Stomach smooth muscle (tissue), 2 donors: ENCODE measurements around the gene ASPG.

ENCODE experiments used
- H3K27ac ChIP-seq: one replicate; pipeline ENCODE4 v1.7.0; 2013; ENCODE audit warnings: mild to moderate bottlenecking, low read length, inconsistent platforms
- H3K27me3 ChIP-seq, 2 donors: one replicate each; pipeline ENCODE4 v1.7.0; 2013; ENCODE audit warnings: low read length in 2 of 2; ENCODE audit not compliant: insufficient read depth in 2 of 2, control insufficient read depth in 1 of 2
- H3K36me3 ChIP-seq, 2 donors: one replicate each; pipeline ENCODE4 v1.7.0; 2013; ENCODE audit warnings: low read length in 2 of 2; ENCODE audit not compliant: control insufficient read depth in 2 of 2, insufficient read depth in 2 of 2
- H3K4me1 ChIP-seq: one replicate; pipeline ENCODE4 v1.7.0; 2013; ENCODE audit warnings: low read length; ENCODE audit not compliant: control insufficient read depth, insufficient read depth
- H3K4me3 ChIP-seq, 2 donors: one replicate each; pipeline ENCODE4 v1.7.0; 2013; ENCODE audit warnings: low read length in 2 of 2
- H3K9ac ChIP-seq, 2 donors: one replicate each; pipeline ENCODE4 v1.7.0; 2013; ENCODE audit warnings: low read length in 2 of 2, mild to moderate bottlenecking in 1 of 2
- H3K9me3 ChIP-seq, 2 donors: one replicate each; pipeline ENCODE4 v1.7.0; 2013; ENCODE audit warnings: low read length in 2 of 2; ENCODE audit not compliant: control insufficient read depth in 2 of 2
- donor health status: healthy.
- donor health status: Pancreatic carcinoma.

Gene ASPG

DNA sequence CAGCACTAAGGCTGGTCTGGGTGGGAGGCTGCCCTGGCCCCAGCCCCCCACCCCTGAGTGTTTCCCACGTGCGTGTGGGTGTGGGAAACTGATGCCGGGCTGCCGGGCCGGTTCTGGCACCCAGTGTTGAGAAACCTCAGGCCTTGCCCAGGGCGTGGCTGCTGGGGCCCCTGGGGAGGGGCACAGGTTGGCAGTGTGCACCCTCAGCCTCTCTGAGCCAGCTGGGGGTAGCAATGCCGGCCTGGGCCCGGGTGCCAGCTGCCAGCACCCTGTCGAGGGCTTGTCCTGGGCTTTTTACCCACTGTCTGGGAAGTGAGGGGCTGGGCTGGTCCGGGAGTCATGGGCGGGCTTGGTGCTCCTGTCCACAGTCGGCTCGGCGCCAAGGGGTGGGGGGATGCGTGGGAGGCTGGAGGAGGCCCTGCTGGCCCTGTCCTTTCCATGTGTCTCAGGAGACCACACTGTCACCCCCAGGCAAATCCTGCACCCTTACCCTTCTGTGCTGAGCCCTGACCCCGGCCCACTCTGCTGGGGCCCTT, 15.7 kb downstream of the ASPG start:
- Histone ChIP-seq H3K4me3 (no peak overlapping the region), H3K9ac (no peak overlapping the region), H3K36me3 (no peaks in the 10 kb centered on the region), H3K4me1 (no peaks in the 10 kb centered on the region), H3K27me3 (no peaks in the 10 kb centered on the region), H3K9me3 (no peaks in the 10 kb centered on the region), H3K27ac (no peak overlapping the region)

DNA sequence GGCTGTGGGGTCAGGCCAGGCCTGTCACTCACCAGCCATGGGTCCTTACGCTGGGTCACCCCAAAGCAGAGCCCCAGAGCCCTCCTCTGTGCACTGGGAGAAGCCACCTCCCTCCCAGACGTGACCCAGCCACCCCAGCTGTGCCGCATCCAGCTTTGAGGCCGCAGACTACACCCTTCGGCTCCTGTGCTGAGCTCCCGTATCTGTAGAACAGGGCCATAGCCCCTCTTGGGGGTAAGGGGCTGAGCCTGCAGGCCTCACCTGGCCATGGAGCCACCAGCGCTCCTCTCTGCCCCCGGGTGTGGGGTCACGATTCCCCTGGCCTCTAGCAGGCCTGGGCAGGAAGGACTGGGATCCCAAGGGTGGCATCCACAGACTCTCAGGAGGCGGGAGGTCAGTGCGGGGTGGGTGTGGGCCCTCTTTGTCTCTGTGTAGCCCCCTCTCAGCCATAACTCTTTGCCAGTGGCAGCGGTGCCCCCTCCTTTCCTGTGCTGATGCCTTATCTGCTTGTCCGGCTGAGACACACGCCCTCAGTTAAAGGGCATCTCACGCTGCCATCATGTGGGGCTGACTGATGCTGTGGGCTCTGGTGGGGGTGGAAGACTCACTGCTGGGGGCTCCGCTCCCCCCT, 16.3 kb downstream of the ASPG start:
- no peaks in the 10 kb centered on the region for H3K4me1 ChIP-seq
- no peak overlapping the region for H3K27ac ChIP-seq
- H3K36me3 ChIP-seq, result no peaks in the 10 kb centered on the region
- no peaks in the 10 kb centered on the region for H3K27me3 ChIP-seq
- H3K9me3 ChIP-seq, result no peaks in the 10 kb centered on the region
- H3K9ac ChIP-seq, result no peak overlapping the region
- no peak overlapping the region for H3K4me3 ChIP-seq

DNA sequence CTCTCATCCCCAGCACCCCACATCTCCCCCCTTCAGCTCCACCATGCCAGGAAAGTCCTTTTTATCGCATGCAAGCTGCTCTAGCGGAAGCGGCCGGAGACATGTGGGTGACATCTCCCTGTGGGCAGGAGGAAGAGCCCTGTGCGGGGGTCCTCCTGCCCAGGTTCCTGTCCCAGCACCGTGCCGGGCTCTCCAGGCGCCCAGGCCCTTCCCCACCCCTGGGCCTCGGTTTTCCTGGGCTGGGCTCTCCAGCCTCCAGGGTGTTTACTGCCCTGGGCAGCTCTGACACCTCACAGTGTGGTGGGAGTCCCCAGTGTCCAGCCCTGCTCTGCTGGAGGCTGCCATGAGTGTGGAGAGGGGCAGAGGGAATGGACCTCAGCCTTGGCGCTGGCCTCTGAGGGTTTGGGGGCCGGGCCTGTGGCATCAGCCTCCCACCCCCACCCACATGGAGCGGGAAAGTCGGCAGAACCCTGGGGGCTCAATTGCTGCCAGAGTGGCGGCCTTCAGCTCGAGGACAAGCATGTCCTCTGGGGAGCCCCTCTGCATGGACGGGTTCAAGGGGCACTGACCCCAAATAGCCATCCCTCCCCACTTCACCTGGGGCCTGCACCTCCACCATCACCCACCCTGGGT, 16.9 kb downstream of the ASPG start:
- no peak overlapping the region for H3K27ac ChIP-seq
- H3K9ac ChIP-seq, result no peak overlapping the region
- H3K27me3 ChIP-seq, result no peaks in the 10 kb centered on the region
- no peaks in the 10 kb centered on the region for H3K4me1 ChIP-seq
- no peak overlapping the region for H3K4me3 ChIP-seq
- no peaks in the 10 kb centered on the region for H3K9me3 ChIP-seq
- H3K36me3 ChIP-seq, result no peaks in the 10 kb centered on the region

DNA sequence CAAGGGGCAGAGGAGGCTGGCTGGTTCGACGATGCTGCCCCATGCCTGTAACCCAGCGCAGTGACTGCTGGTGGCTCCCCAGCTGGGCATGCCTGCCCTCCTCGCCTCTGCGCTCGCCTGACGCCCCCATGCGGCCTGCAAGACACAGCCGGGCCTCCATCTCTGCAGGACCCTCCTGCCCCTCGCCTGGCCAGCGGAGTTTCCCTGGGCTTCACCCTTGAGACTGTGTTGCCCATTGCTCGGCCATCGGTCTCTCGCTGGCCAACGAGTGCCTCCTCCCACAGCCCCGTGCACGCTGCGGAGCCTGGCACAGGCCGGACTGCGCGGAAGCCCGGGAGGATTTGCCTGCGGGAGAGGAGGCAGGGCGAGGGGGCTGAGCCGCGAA, 17.6 kb downstream of the ASPG start:
- Histone ChIP-seq H3K9me3 (no peaks in the 10 kb centered on the region), H3K4me3 (no peak overlapping the region), H3K9ac (no peak overlapping the region), H3K27ac (no peak overlapping the region), H3K4me1 (no peaks in the 10 kb centered on the region), H3K27me3 (no peaks in the 10 kb centered on the region), H3K36me3 (no peaks in the 10 kb centered on the region)

DNA sequence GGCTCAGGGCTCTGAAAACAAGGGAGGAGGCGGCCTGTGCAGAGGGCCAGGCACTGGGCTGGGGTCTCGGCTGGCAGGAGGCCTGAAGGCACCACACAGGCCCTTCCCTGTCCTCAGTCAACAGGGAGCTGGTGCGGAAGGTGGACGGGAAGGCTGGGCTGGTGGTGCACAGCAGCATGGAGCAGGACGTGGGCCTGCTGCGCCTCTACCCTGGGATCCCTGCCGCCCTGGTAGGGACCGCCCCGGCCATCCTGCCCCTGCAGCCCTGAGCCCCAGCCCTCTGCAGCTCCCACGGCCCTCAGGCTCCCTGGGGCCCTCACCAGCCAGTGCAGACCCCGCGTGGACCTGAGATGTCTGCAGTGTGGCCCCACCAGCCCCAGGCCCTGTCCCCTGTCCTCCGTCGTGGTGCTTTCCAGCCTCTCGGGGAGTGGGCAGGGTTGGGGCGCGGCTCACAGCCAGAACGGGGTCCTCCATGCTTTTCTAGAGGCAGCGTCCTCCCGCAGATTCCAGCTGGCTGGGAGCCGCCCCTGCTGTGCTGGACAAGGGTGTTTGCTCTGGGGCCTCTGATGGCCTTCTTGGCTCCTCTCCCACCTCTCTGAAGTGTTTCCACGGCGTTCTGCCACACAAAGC, 18.1 kb downstream of the ASPG start:
- H3K9me3 ChIP-seq, result no peaks in the 10 kb centered on the region
- no peak overlapping the region for H3K9ac ChIP-seq
- no peak overlapping the region for H3K4me3 ChIP-seq
- no peaks in the 10 kb centered on the region for H3K27me3 ChIP-seq
- H3K36me3 ChIP-seq, result no peaks in the 10 kb centered on the region
- no peaks in the 10 kb centered on the region for H3K4me1 ChIP-seq
- H3K27ac ChIP-seq, result no peak overlapping the region

DNA sequence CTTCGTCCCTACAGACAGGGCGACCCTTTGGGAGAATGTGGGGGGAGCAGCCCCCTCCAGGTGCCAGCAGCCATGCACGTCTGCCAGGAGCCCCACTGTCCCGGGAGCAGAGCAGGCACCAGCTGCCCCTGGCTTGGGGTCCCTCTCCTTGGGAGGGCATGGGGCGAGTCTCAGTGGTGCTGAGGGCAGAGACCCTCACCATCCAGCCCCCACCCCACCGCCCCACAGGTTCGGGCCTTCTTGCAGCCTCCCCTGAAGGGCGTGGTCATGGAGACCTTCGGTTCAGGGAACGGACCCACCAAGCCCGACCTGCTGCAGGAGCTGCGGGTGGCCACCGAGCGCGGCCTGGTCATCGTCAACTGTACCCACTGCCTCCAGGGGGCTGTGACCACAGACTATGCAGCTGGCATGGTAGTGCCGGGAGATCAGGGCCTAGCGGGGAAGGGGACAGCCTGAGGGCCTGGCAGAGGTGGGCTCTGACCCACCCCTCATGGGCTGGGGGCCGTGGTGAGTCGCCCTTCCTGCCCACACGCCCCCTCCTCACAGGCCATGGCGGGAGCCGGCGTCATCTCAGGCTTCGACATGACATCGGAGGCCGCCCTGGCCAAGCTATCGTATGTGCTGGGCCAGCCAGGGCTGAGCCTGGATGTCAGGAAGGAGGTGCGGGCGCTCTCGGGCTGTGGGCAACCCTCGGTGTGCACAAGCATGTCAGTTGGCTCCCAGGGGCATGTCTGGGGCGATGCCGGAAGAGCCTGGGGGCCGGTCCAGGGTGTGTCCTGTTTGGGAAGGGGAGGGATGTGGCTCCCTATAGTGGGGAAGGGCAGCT, 18.8 kb downstream of the ASPG start:
- Histone ChIP-seq H3K4me1 (no peaks in the 10 kb centered on the region), H3K9ac (no peak overlapping the region), H3K27me3 (no peaks in the 10 kb centered on the region), H3K27ac (no peak overlapping the region), H3K9me3 (no peaks in the 10 kb centered on the region), H3K36me3 (no peaks in the 10 kb centered on the region), H3K4me3 (no peak overlapping the region)

DNA sequence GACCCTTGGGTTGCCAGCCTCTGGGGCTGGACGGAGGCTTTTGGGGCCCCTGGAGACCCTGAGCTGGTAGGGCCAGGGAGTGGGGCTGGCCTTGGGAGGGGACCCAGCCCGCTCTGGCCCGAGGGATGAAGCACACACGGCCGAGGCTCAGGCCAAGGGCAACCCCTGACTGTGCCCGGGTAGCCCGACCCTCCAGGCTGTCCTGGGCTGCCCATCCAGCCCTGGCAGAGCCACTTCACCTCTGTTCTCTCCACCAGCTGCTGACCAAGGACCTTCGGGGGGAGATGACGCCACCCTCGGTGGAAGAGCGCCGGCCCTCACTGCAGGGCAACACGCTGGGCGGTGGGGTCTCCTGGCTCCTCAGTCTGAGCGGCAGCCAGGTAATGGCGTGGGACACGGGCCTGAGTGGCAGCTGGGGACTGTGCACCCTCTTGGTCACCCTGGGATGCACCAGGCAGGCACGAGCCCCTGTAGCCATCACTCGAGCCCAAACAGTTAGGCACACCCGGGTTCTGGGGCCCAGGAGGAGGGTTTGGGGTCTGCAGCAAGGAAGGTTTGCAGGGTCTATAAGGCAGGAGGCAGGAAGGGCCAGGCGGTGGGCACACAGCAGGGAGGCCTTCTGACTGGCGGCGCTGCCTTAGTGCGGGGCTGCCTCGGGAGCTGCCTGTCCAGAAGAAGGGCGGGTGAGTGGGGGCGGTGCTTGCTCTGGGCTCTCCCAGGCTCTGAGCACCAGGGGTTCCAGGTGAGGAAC, 19.7 kb downstream of the ASPG start:
- Histone ChIP-seq H3K36me3 (no peaks in the 10 kb centered on the region), H3K27ac (no peak overlapping the region), H3K4me3 (no peak overlapping the region), H3K9me3 (no peaks in the 10 kb centered on the region), H3K4me1 (no peaks in the 10 kb centered on the region), H3K9ac (no peak overlapping the region), H3K27me3 (no peaks in the 10 kb centered on the region)

DNA sequence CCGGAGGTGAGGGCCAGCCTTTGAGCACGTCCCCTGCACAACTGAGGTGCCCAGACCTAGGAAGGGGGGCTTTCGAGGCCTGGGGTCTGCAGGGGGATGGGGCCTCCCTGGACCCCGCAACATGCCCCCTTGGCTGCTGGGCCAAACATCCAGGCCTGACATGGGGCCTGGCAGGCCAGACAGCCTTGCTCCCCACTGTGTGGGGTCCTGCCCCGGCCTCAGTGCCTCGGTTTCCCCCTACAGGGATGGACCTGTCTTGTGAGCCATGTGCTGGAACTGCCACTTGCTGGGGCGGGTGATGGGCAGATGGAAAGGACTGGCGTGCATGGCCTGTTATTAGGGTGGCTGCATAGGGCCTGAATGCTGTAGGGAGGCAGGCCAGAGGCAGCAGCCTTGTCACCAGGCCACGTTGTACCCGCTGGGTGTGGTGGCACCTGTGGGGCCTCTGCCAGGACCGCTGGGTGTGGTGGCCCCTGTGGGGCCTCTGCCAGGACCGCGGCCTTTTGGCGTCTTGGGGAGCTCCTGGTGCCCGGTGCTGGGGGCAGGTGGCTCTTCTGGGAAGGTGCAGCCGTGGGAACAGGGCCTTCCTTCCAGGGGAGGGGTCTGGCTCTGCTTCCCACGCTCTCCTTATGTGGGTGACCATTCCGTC, 20.4 kb downstream of the ASPG start:
- H3K27ac ChIP-seq, result no peak overlapping the region
- no peak overlapping the region for H3K4me3 ChIP-seq
- no peaks in the 10 kb centered on the region for H3K9me3 ChIP-seq
- H3K36me3 ChIP-seq, result no peaks in the 10 kb centered on the region
- H3K9ac ChIP-seq, result no peak overlapping the region
- H3K4me1 ChIP-seq, result no peaks in the 10 kb centered on the region
- no peaks in the 10 kb centered on the region for H3K27me3 ChIP-seq

DNA sequence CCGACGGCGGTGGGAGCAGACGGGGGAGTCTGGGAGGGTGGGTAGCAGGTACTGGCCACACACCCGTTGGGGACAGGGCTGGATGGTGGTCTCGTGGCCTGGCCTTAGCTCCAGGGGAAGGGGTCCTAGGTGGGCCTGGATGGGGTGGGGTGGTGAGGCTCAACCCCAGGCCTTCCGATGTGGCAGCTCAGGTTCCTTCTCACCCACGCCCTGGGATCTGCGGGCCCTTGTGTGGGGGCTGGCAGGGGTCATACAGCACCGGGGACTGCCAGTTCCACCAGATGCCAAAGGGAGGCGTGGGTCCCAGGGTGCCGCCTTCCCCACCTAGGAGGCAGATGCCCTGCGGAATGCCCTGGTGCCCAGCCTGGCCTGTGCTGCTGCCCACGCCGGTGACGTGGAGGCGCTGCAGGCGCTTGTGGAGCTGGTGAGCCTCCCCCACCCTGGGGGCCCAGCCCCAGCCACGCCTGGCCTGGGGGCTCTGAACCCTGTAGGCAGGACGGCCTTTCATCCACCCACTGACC, 21.0 kb downstream of the ASPG start:
- no peaks in the 10 kb centered on the region for H3K4me1 ChIP-seq
- no peak overlapping the region for H3K9ac ChIP-seq

More for the DNA sequence above, 21.0 kb downstream of the ASPG start:
- no peaks in the 10 kb centered on the region for H3K9me3 ChIP-seq
- H3K27ac ChIP-seq, result no peak overlapping the region
- no peaks in the 10 kb centered on the region for H3K36me3 ChIP-seq
- no peaks in the 10 kb centered on the region for H3K27me3 ChIP-seq
- no peak overlapping the region for H3K4me3 ChIP-seq
